HepG2 (cell line): Measurements from ENCODE around the gene PTPMT1. TPM values are rescaled to one million over a fixed set of nuclear protein-coding genes. Genes with fewer than 3 reads are reported as not detected.
A peak's percentile ranks its signal among the peaks of the same experiment; 100 is the strongest.

ENCODE experiments used
- ELK4 ChIP-seq: sonication (generic); formaldehyde crosslinking; IDR thresholded peaks from 2 replicates; pipeline ENCODE4 v1.9.0; 2021; ENCODE audit warnings: missing genetic modification reagents, borderline replicate concordance
- GLI4 ChIP-seq: sonication (generic); formaldehyde crosslinking; IDR thresholded peaks from 2 replicates; pipeline ENCODE4 v1.5.1; 2020; ENCODE audit warnings: missing genetic modification reagents, mild to moderate bottlenecking, moderate library complexity, borderline replicate concordance
- MLX ChIP-seq: IDR thresholded peaks from 2 replicates; pipeline ENCODE4 v1.6.1; 2016
- RFX5 ChIP-seq: IDR thresholded peaks from 2 replicates; pipeline ENCODE4 v1.6.1; 2011; ENCODE audit warnings: low read depth, low read length, improper control_type of control experiment
- STAT5B ChIP-seq: sonication (generic); formaldehyde crosslinking; IDR thresholded peaks from 2 replicates; pipeline ENCODE4 v1.4.0; 2020; ENCODE audit warnings: missing genetic modification reagents
- TARDBP ChIP-seq: sonication (generic); formaldehyde crosslinking; IDR thresholded peaks from 2 replicates; pipeline ENCODE4 v1.8.0; 2022; ENCODE audit warnings: mild to moderate bottlenecking, missing genetic modification reagents
- TBP ChIP-seq: sonication (generic); formaldehyde crosslinking; IDR thresholded peaks from 2 replicates; pipeline ENCODE4 v1.5.0; 2020; ENCODE audit warnings: missing genetic modification reagents
- ZNF317 ChIP-seq: sonication (generic); formaldehyde crosslinking; IDR thresholded peaks from 2 replicates; pipeline ENCODE4 v1.5.0; 2020; ENCODE audit warnings: mild to moderate bottlenecking, missing genetic modification reagents
- ZNF652 ChIP-seq: IDR thresholded peaks from 2 replicates; pipeline ENCODE4 v1.6.1; 2016; ENCODE audit warnings: low read depth, borderline replicate concordance
- polyA plus RNA-seq, 8 experiments: library from polyadenylated mRNA; depleted of rRNA in 3 of 8; stranded (reverse) in 7 of 8; unstranded in 1 of 8; fragments of >200 nt; fragmentation: Illumina TruSeq in 4 of 8; extraction: Trizol in 4 of 8; gene quantifications; 2 replicates each; pipeline versions ENCODE4 v1.2.1 to v1.2.3, GENCODE V29; 2011 to 2016; ENCODE audit warnings: low read depth in 4 of 8, missing spikeins in 1 of 8, mixed read lengths in 1 of 8; ENCODE audit not compliant: insufficient read depth in 1 of 8
- total RNA-seq, 5 experiments: library from RNA; depleted of rRNA; stranded (reverse); fragments of >200 nt; fragmentation: Illumina TruSeq; extraction: Trizol; gene quantifications; 2 replicates each; pipeline ENCODE4 v1.2.3, GENCODE V29; 2016; ENCODE audit warnings: low read depth in 1 of 5
- TF ChIP-seq, protein P1 (sequence below): sonication (generic); formaldehyde crosslinking; IDR thresholded peaks from 2 replicates; pipeline ENCODE4 v1.5.0; 2020; ENCODE audit warnings: mild to moderate bottlenecking, missing genetic modification reagents, borderline replicate concordance
- TF ChIP-seq, protein P2 (sequence below): sonication (generic); formaldehyde crosslinking; IDR thresholded peaks from 2 replicates; pipeline ENCODE4 v1.9.0; 2021; ENCODE audit warnings: missing genetic modification reagents, borderline replicate concordance

The PTPMT1 gene
- total and polyA plus RNA-seq, 2 of the 13 experiments (the other 11 are each of a cell fraction or from before 2014, with no cell fraction given), result 55.6 to 129 TPM

GRCh38 chr11:47578524-47579494 lies 13.4 kb downstream of the PTPMT1 start, which contains the start of the genes KBTBD4 and NDUFS3 (continued):
- TF ChIP-seq, protein P1, sequence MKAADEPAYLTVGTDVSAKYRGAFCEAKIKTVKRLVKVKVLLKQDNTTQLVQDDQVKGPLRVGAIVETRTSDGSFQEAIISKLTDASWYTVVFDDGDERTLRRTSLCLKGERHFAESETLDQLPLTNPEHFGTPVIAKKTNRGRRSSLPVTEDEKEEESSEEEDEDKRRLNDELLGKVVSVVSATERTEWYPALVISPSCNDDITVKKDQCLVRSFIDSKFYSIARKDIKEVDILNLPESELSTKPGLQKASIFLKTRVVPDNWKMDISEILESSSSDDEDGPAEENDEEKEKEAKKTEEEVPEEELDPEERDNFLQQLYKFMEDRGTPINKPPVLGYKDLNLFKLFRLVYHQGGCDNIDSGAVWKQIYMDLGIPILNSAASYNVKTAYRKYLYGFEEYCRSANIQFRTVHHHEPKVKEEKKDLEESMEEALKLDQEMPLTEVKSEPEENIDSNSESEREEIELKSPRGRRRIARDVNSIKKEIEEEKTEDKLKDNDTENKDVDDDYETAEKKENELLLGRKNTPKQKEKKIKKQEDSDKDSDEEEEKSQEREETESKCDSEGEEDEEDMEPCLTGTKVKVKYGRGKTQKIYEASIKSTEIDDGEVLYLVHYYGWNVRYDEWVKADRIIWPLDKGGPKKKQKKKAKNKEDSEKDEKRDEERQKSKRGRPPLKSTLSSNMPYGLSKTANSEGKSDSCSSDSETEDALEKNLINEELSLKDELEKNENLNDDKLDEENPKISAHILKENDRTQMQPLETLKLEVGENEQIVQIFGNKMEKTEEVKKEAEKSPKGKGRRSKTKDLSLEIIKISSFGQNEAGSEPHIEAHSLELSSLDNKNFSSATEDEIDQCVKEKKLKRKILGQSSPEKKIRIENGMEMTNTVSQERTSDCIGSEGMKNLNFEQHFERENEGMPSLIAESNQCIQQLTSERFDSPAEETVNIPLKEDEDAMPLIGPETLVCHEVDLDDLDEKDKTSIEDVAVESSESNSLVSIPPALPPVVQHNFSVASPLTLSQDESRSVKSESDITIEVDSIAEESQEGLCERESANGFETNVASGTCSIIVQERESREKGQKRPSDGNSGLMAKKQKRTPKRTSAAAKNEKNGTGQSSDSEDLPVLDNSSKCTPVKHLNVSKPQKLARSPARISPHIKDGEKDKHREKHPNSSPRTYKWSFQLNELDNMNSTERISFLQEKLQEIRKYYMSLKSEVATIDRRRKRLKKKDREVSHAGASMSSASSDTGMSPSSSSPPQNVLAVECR (CRISPR knock-in tag), result peak; percentile 98
- TF ChIP-seq ELK4 (CRISPR knock-in tag) (0 out of 2 replicates have a peak, but pooled peaks have one; percentile 3), GLI4 (CRISPR knock-in tag) (peak; percentile 65; the same call in 1 of the 2 replicates), TARDBP (CRISPR knock-in tag) (peak; percentile 99), STAT5B (CRISPR knock-in tag) (peak; percentile 95), ZNF652 (CRISPR knock-in tag) (no peak), ZNF317 (CRISPR knock-in tag) (peak; percentile 27; the same call in 1 of the 2 replicates), RFX5 (no peak), TBP (CRISPR knock-in tag) (no peak), MLX (CRISPR knock-in tag) (peak; percentile 74)
- TF ChIP-seq, protein P2, sequence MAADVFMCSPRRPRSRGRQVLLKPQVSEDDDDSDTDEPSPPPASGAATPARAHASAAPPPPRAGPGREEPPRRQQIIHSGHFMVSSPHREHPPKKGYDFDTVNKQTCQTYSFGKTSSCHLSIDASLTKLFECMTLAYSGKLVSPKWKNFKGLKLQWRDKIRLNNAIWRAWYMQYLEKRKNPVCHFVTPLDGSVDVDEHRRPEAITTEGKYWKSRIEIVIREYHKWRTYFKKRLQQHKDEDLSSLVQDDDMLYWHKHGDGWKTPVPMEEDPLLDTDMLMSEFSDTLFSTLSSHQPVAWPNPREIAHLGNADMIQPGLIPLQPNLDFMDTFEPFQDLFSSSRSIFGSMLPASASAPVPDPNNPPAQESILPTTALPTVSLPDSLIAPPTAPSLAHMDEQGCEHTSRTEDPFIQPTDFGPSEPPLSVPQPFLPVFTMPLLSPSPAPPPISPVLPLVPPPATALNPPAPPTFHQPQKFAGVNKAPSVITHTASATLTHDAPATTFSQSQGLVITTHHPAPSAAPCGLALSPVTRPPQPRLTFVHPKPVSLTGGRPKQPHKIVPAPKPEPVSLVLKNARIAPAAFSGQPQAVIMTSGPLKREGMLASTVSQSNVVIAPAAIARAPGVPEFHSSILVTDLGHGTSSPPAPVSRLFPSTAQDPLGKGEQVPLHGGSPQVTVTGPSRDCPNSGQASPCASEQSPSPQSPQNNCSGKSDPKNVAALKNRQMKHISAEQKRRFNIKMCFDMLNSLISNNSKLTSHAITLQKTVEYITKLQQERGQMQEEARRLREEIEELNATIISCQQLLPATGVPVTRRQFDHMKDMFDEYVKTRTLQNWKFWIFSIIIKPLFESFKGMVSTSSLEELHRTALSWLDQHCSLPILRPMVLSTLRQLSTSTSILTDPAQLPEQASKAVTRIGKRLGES (CRISPR knock-in tag), result no peak; the same call in 1 of the 2 replicates
